ENCODE data around the gene SPANXN5. TPM values are rescaled to one million over a fixed set of nuclear protein-coding genes. Genes with fewer than 3 reads are reported as not detected.
"Not testable (repeated sequence)": the region's sequence is repeated elsewhere in the genome, so short reads cannot be mapped to it uniquely, and the experiment has no call there.

SPANXN5 gene
- not detected for total RNA-seq

- H3K4me1 Mint-ChIP-seq; POLR2A ChIA-PET; intact Hi-C loops (cut with DNase I, micrococcal nuclease); ATAC-seq; H3K4me3 Mint-ChIP-seq; H3K9me3 Mint-ChIP-seq (ENCODE audit: low read depth); H3K36me3 Mint-ChIP-seq (ENCODE audit: low read depth); H3K27me3 Mint-ChIP-seq; CTCF ChIA-PET; DNase-seq; H3K27ac Mint-ChIP-seq: not testable (repeated sequence)
Observed at GRCh38 chrX:52797327-52797726, at the start of gene SPANXN5. SPANXN5 (minus strand) TSS chrX:52797427; CDS start chrX:52797348, 79 bp downstream.

GRCh38 chrX:52843619-52844018 lies 46.4 kb upstream of the SPANXN5 start:
- ATAC-seq; H3K27ac Mint-ChIP-seq; H3K9me3 Mint-ChIP-seq (ENCODE audit: low read depth); H3K4me3 Mint-ChIP-seq; H3K36me3 Mint-ChIP-seq (ENCODE audit: low read depth); POLR2A ChIA-PET; CTCF ChIA-PET; H3K4me1 Mint-ChIP-seq; intact Hi-C loops (cut with DNase I, micrococcal nuclease); H3K27me3 Mint-ChIP-seq; DNase-seq: not testable (repeated sequence)

GRCh38 chrX:52839137-52839536 lies 41.9 kb upstream of the SPANXN5 start:
- no peak for DNase-seq
- Mint-ChIP-seq H3K36me3 (ENCODE audit: low read depth) (no peaks in the 10 kb centered on the region), H3K9me3 (ENCODE audit: low read depth) (no peaks in the 10 kb centered on the region), H3K27ac (no peak overlapping the region), H3K4me1 (no peaks in the 10 kb centered on the region), H3K27me3 (no peaks in the 10 kb centered on the region), H3K4me3 (no peak overlapping the region)
- no peak for ATAC-seq
- ChIA-PET POLR2A (no interaction called here), CTCF (no interaction called here)
- intact Hi-C loops (cut with DNase I, micrococcal nuclease): no loop called here

- ATAC-seq (no peak), DNase-seq (no peak)
- Mint-ChIP-seq H3K9me3 (ENCODE audit: low read depth) (no peaks in the 10 kb centered on the region), H3K27ac (no peak overlapping the region), H3K4me1 (no peaks in the 10 kb centered on the region), H3K4me3 (no peak overlapping the region), H3K27me3 (no peaks in the 10 kb centered on the region), H3K36me3 (ENCODE audit: low read depth) (no peaks in the 10 kb centered on the region)
- ChIA-PET POLR2A (no interaction called here), CTCF (no interaction called here)
- intact Hi-C loops (cut with DNase I, micrococcal nuclease): no loop called here
Observed at GRCh38 chrX:52830551-52830950, 33.3 kb upstream of the SPANXN5 start.

GRCh38 chrX:52824608-52825007 lies 27.4 kb upstream of the SPANXN5 start:
- Mint-ChIP-seq H3K4me3 (no peak overlapping the region), H3K9me3 (ENCODE audit: low read depth) (no peaks in the 10 kb centered on the region), H3K27me3 (no peaks in the 10 kb centered on the region), H3K27ac (no peak overlapping the region), H3K36me3 (ENCODE audit: low read depth) (no peaks in the 10 kb centered on the region), H3K4me1 (no peaks in the 10 kb centered on the region)
- POLR2A ChIA-PET: no interaction called here
- intact Hi-C loops (cut with DNase I, micrococcal nuclease): no loop called here
- ATAC-seq (no peak), DNase-seq (no peak)
- CTCF ChIA-PET: no interaction called here

GRCh38 chrX:52821079-52821760 lies 24.0 kb upstream of the SPANXN5 start:
- Mint-ChIP-seq H3K4me1 (no peaks in the 10 kb centered on the region), H3K36me3 (ENCODE audit: low read depth) (no peaks in the 10 kb centered on the region), H3K27ac (no peak overlapping the region), H3K27me3 (no peaks in the 10 kb centered on the region), H3K4me3 (no peak overlapping the region), H3K9me3 (ENCODE audit: low read depth) (no peaks in the 10 kb centered on the region)
- intact Hi-C loops (cut with DNase I, micrococcal nuclease): no loop called here
- POLR2A ChIA-PET: no interaction called here
- CTCF ChIA-PET: no interaction called here
- ATAC-seq (no peak), DNase-seq (no peak)

GRCh38 chrX:52819788-52820187 lies 22.6 kb upstream of the SPANXN5 start:
- intact Hi-C loops (cut with DNase I, micrococcal nuclease): no loop called here
- Mint-ChIP-seq H3K27me3 (no peaks in the 10 kb centered on the region), H3K4me1 (no peaks in the 10 kb centered on the region), H3K9me3 (ENCODE audit: low read depth) (no peaks in the 10 kb centered on the region), H3K36me3 (ENCODE audit: low read depth) (no peaks in the 10 kb centered on the region), H3K4me3 (no peak overlapping the region), H3K27ac (no peak overlapping the region)
- DNase-seq: no peak
- ATAC-seq: no peak
- ChIA-PET CTCF (no interaction called here), POLR2A (no interaction called here)

- ATAC-seq (no peak), DNase-seq (no peak)
- intact Hi-C loops (cut with DNase I, micrococcal nuclease): no loop called here
- Mint-ChIP-seq H3K27ac (no peak within 1 kb of the TSS), H3K4me1 (no peaks in the 10 kb centered on the region), H3K36me3 (ENCODE audit: low read depth) (no peaks in the 10 kb centered on the region), H3K4me3 (no peak within 1 kb of the TSS), H3K27me3 (no peaks in the 10 kb centered on the region), H3K9me3 (ENCODE audit: low read depth) (no peaks in the 10 kb centered on the region)
- POLR2A ChIA-PET: no interaction called here
- CTCF ChIA-PET: no interaction called here
Observed at GRCh38 chrX:52811065-52811625, 13.9 kb upstream of the SPANXN5 start, which contains the start of gene XAGE5. XAGE5 (plus strand) TSS chrX:52811287; CDS start chrX:52812567, 1,280 bp downstream.

- H3K9me3 Mint-ChIP-seq (ENCODE audit: low read depth); CTCF ChIA-PET; H3K36me3 Mint-ChIP-seq (ENCODE audit: low read depth); H3K4me1 Mint-ChIP-seq; POLR2A ChIA-PET; DNase-seq; H3K27ac Mint-ChIP-seq; intact Hi-C loops (cut with DNase I, micrococcal nuclease); H3K27me3 Mint-ChIP-seq; H3K4me3 Mint-ChIP-seq; ATAC-seq: not testable (repeated sequence)
Observed at GRCh38 chrX:52804876-52805275, 7.6 kb upstream of the SPANXN5 start.

GRCh38 chrX:52773504-52773903 lies 23.7 kb downstream of the SPANXN5 start:
- intact Hi-C loops (cut with DNase I, micrococcal nuclease); H3K36me3 Mint-ChIP-seq (ENCODE audit: low read depth); H3K4me1 Mint-ChIP-seq; H3K27ac Mint-ChIP-seq; H3K9me3 Mint-ChIP-seq (ENCODE audit: low read depth); H3K27me3 Mint-ChIP-seq; CTCF ChIA-PET; DNase-seq; ATAC-seq; H3K4me3 Mint-ChIP-seq; POLR2A ChIA-PET: not testable (repeated sequence)

GRCh38 chrX:52765983-52766382 lies 31.2 kb downstream of the SPANXN5 start:
- H3K4me1 Mint-ChIP-seq; H3K27me3 Mint-ChIP-seq; H3K4me3 Mint-ChIP-seq; H3K27ac Mint-ChIP-seq; intact Hi-C loops (cut with DNase I, micrococcal nuclease); CTCF ChIA-PET; H3K9me3 Mint-ChIP-seq (ENCODE audit: low read depth); DNase-seq; ATAC-seq; H3K36me3 Mint-ChIP-seq (ENCODE audit: low read depth); POLR2A ChIA-PET: not testable (repeated sequence)

- H3K9me3 Mint-ChIP-seq (ENCODE audit: low read depth); POLR2A ChIA-PET; H3K36me3 Mint-ChIP-seq (ENCODE audit: low read depth); H3K4me1 Mint-ChIP-seq; H3K27ac Mint-ChIP-seq; H3K27me3 Mint-ChIP-seq; H3K4me3 Mint-ChIP-seq; DNase-seq; ATAC-seq; intact Hi-C loops (cut with DNase I, micrococcal nuclease); CTCF ChIA-PET: not testable (repeated sequence)
Observed at GRCh38 chrX:52750952-52751351, 46.3 kb downstream of the SPANXN5 start, which contains the start of gene SSX2B. SSX2B (plus strand) TSS chrX:52751252; CDS start chrX:52752681, 1,429 bp downstream.
